Gastroesophageal sphincter (tissue), 4 donors: ENCODE results near the gene CNNM2. TPM values are rescaled to one million over a fixed set of nuclear protein-coding genes. Genes with fewer than 3 reads are reported as not detected.

Source experiments
- ATAC-seq: fragments of 150-250 bp; one replicate; pipeline ENCODE4 v1.9.1; 2016; ENCODE audit warnings: mild to moderate bottlenecking, moderate library complexity
- H3K27ac ChIP-seq, 4 donors: fragments of 200-600 bp; sonication (generic) in 3 of 4; 1 replicate in 3 of 4; 2 replicates in 1 of 4; pipeline ENCODE4 v1.5.1; 2016 to 2019
- H3K27me3 ChIP-seq: fragments of 200-600 bp; sonication (generic); one replicate; pipeline ENCODE4 v1.5.1; 2019
- H3K36me3 ChIP-seq, 2 donors: fragments of 200-600 bp; sonication (generic); one replicate each; pipeline ENCODE4 v1.5.1; 2019; ENCODE audit warnings: control low read depth in 1 of 2
- H3K4me1 ChIP-seq, 3 donors: fragments of 200-600 bp; sonication (generic); 1 replicate in 2 of 3; 2 replicates in 1 of 3; pipeline ENCODE4 v1.5.1; 2016 to 2019; ENCODE audit warnings: control low read depth in 2 of 3
- H3K4me3 ChIP-seq, 2 donors: fragments of 200-600 bp; sonication (generic); one replicate each; pipeline ENCODE4 v1.5.1; 2019; ENCODE audit warnings: mild to moderate bottlenecking in 1 of 2, moderate library complexity in 1 of 2
- H3K9me3 ChIP-seq, 3 donors: fragments of 200-600 bp; sonication (generic); one replicate each; pipeline ENCODE4 v1.5.1; 2017 to 2019; ENCODE audit warnings: control low read depth in 2 of 3
- EP300 ChIP-seq: sonication (generic); formaldehyde crosslinking; IDR thresholded peaks from one replicate; pipeline ENCODE4 v1.6.1; 2017; ENCODE audit warnings: antibody characterized with exemption, mild to moderate bottlenecking
- POLR2A ChIP-seq, 2 donors: fragments of 450-650 bp; IDR thresholded peaks; one replicate each; pipeline ENCODE4 v1.6.1; 2017; ENCODE audit warnings: antibody characterized with exemption in 2 of 2, mild to moderate bottlenecking in 2 of 2, moderate library complexity in 1 of 2
- POLR2AphosphoS5 ChIP-seq: sonication (generic); formaldehyde crosslinking; IDR thresholded peaks from one replicate; pipeline ENCODE4 v1.6.1; 2017; ENCODE audit warnings: antibody characterized with exemption
- WGBS, 2 donors: methylation state at CpG; one replicate each; pipeline ENCODE4 v1.1.5; 2018; ENCODE audit warnings: low coverage in 1 of 2; 5-methylcytosine and 5-hydroxymethylcytosine counted together
- total RNA-seq, 4 donors: library from RNA; depleted of rRNA; stranded (reverse); fragments of >200 nt; gene quantifications; one replicate each; pipeline ENCODE4 v1.1.0, GENCODE V29; 2016
- TF ChIP-seq, protein P1 (sequence below), 4 experiments: fragments of 200-600 bp in 2 of 4; fragments of 450-650 bp in 2 of 4; sonication (generic) in 1 of 4; IDR thresholded peaks; one replicate each; pipeline ENCODE4 v1.5.1; 2017 to 2019; ENCODE audit warnings: antibody characterized with exemption in 4 of 4, mild to moderate bottlenecking in 2 of 4, moderate library complexity in 2 of 4

CNNM2 gene
- total RNA-seq, 4 donors from 2014 or later = 3.8 to 10.7 (median 7.5) TPM

- TF ChIP-seq, protein P1, sequence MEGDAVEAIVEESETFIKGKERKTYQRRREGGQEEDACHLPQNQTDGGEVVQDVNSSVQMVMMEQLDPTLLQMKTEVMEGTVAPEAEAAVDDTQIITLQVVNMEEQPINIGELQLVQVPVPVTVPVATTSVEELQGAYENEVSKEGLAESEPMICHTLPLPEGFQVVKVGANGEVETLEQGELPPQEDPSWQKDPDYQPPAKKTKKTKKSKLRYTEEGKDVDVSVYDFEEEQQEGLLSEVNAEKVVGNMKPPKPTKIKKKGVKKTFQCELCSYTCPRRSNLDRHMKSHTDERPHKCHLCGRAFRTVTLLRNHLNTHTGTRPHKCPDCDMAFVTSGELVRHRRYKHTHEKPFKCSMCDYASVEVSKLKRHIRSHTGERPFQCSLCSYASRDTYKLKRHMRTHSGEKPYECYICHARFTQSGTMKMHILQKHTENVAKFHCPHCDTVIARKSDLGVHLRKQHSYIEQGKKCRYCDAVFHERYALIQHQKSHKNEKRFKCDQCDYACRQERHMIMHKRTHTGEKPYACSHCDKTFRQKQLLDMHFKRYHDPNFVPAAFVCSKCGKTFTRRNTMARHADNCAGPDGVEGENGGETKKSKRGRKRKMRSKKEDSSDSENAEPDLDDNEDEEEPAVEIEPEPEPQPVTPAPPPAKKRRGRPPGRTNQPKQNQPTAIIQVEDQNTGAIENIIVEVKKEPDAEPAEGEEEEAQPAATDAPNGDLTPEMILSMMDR (IDR thresholded peaks at IDR 0.05) = no peak
- no peak for TF ChIP-seq POLR2AphosphoS5
- TF ChIP-seq POLR2A (IDR thresholded peaks at IDR 0.05) = no peak
- no peak for TF ChIP-seq EP300
- WGBS, 2 donors = 90 to 94% methylated on average over 5 to 7 of the region's 8 CpGs
- Histone ChIP-seq H3K4me1 (no peaks in the 10 kb centered on the region), H3K36me3 (peaks cover 0 to 7% of the 10 kb centered on the region in 2 donors), H3K9me3 (no peaks in the 10 kb centered on the region), H3K27ac (no peak overlapping the region), H3K4me3 (no peak overlapping the region), H3K27me3 (no peaks in the 10 kb centered on the region)
- ATAC-seq = no peak
Measured at GRCh38 chr10:102964713-102965112, 46.6 kb downstream of the CNNM2 start.

GRCh38 chr10:102965311-102965851, 47.3 kb downstream of the CNNM2 start:
- Histone ChIP-seq H3K9me3 (no peaks in the 10 kb centered on the region), H3K27me3 (no peaks in the 10 kb centered on the region), H3K4me1 (no peaks in the 10 kb centered on the region), H3K4me3 (no peak overlapping the region), H3K27ac (no peak overlapping the region), H3K36me3 (peaks cover 0 to 7% of the 10 kb centered on the region in 2 donors)
- TF ChIP-seq POLR2AphosphoS5 (no peak), EP300 (no peak), POLR2A (IDR thresholded peaks at IDR 0.05) (no peak)
- TF ChIP-seq, protein P1 (IDR thresholded peaks at IDR 0.05) = no peak
- WGBS, 2 donors = 68 to 79% methylated on average over 7 of the region's 7 CpGs
- ATAC-seq = no peak

- Histone ChIP-seq H3K4me1 (no peaks in the 10 kb centered on the region), H3K36me3 (peaks cover 0 to 7% of the 10 kb centered on the region in 2 donors), H3K27me3 (no peaks in the 10 kb centered on the region), H3K9me3 (no peaks in the 10 kb centered on the region), H3K4me3 (no peak overlapping the region), H3K27ac (no peak overlapping the region)
- TF ChIP-seq EP300 = no peak
- TF ChIP-seq, protein P1 (IDR thresholded peaks at IDR 0.05) = no peak
- no peak for TF ChIP-seq POLR2A (IDR thresholded peaks at IDR 0.05)
- no peak for TF ChIP-seq POLR2AphosphoS5
- ATAC-seq = no peak
Measured at GRCh38 chr10:102967123-102967522, 49.0 kb downstream of the CNNM2 start.

GRCh38 chr10:102970562-102971340, 52.7 kb downstream of the CNNM2 start:
- no peaks in the 10 kb centered on the region for H3K36me3 ChIP-seq
- no peak overlapping the region for H3K27ac ChIP-seq
- no peak for TF ChIP-seq EP300
- TF ChIP-seq POLR2A (IDR thresholded peaks at IDR 0.05) = no peak
- TF ChIP-seq POLR2AphosphoS5 = no peak
- TF ChIP-seq, protein P1 (IDR thresholded peaks at IDR 0.05) = no peak
- H3K4me3 ChIP-seq = no peak overlapping the region
- no peaks in the 10 kb centered on the region for H3K27me3 ChIP-seq
- H3K9me3 ChIP-seq = no peaks in the 10 kb centered on the region
- WGBS, 2 donors = 60 to 100% methylated on average over 1 of the region's 1 CpG
- peaks cover 0 to 10% (median 3%) of the 10 kb centered on the region in 3 donors for H3K4me1 ChIP-seq
- no peak for ATAC-seq
